COLO829 (cell line): ENCODE data around the gene STARD8.
"Not testable (repeated sequence)": the region's sequence is repeated elsewhere in the genome, so short reads cannot be mapped to it uniquely, and the experiment has no call there.

Experiments
- DNase-seq: peaks from one replicate; pipeline ENCODE4 v3.0.0; 2012; ENCODE audit warnings: low spot score

The STARD8 gene

GRCh38 chrX:68659786-68660185 lies 12.3 kb downstream of the STARD8 start:
- DNase-seq = no peak

GRCh38 chrX:68660746-68661145 lies 13.3 kb downstream of the STARD8 start:
- DNase-seq = peak; percentile 33

- no peak for DNase-seq
Observed at GRCh38 chrX:68665502-68665901, 18.0 kb downstream of the STARD8 start.

- DNase-seq = no peak
Observed at GRCh38 chrX:68666580-68666979, 19.1 kb downstream of the STARD8 start.

- DNase-seq = no peak
Observed at GRCh38 chrX:68669094-68669860, 21.8 kb downstream of the STARD8 start.

GRCh38 chrX:68669871-68670270 lies 22.4 kb downstream of the STARD8 start:
- DNase-seq = no peak

- no peak for DNase-seq
Observed at GRCh38 chrX:68671221-68671620, 23.8 kb downstream of the STARD8 start.

GRCh38 chrX:68672581-68673318 lies 25.3 kb downstream of the STARD8 start:
- DNase-seq = no peak

GRCh38 chrX:68675571-68675970 lies 28.1 kb downstream of the STARD8 start:
- no peak for DNase-seq

GRCh38 chrX:68676335-68676734 lies 28.9 kb downstream of the STARD8 start:
- no peak for DNase-seq

GRCh38 chrX:68677998-68678397 lies 30.5 kb downstream of the STARD8 start:
- no peak for DNase-seq

- no peak for DNase-seq
Observed at GRCh38 chrX:68681443-68681941, 34.0 kb downstream of the STARD8 start.

GRCh38 chrX:68682790-68683189 lies 35.3 kb downstream of the STARD8 start:
- no peak for DNase-seq

- DNase-seq = no peak
Observed at GRCh38 chrX:68683580-68683979, 36.1 kb downstream of the STARD8 start.

- DNase-seq = peak; percentile 12
Observed at GRCh38 chrX:68684291-68684918, 36.9 kb downstream of the STARD8 start.

- no peak for DNase-seq
Observed at GRCh38 chrX:68684919-68685304, 37.4 kb downstream of the STARD8 start.

- DNase-seq = no peak
Observed at GRCh38 chrX:68685685-68686084, 38.2 kb downstream of the STARD8 start.

GRCh38 chrX:68686097-68686977 lies 38.9 kb downstream of the STARD8 start:
- no peak for DNase-seq

GRCh38 chrX:68688931-68689330 lies 41.5 kb downstream of the STARD8 start:
- DNase-seq = not testable (repeated sequence)

GRCh38 chrX:68690936-68691501 lies 43.6 kb downstream of the STARD8 start:
- DNase-seq = no peak

- DNase-seq = no peak
Observed at GRCh38 chrX:68691921-68692320, 44.5 kb downstream of the STARD8 start.

GRCh38 chrX:68692651-68693050 lies 45.2 kb downstream of the STARD8 start:
- no peak for DNase-seq
